ENCODE measurements around the gene DHPS.

DNA sequence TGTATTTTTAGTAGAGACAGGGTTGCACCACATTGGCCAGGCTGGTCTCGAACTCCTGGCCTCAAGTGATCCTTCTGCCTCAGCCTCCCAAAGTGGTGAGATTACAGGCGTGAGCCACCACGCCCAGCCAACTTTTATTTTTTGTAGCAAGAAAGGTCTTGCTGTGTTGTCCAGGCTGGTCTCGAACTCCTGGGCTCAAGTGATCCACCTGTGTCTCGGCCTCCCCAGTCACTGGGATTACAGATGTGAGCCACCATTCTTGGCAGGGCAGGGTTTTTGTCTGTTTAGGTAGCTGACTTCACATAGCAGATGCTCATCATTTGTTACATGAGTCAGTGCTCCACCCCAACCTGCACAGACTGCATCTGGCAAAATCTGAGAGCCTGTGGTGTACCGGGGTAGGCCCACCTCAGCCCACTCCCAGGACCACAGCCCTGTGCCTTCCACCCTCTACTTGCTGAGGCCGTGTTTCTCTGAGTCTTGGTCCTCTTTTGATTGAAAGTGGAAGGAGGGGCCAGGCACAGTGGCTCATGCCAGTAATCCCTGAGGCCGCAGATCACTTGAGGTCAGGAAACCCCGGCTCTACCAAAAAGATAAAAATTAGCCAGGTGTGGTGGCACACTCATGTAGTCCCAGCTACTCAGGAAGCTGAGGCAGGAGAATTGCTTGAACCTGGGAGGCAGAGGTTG, 46.2 kb upstream of the DHPS start:
- TF ChIP-seq POLR2A (IDR thresholded peaks at IDR 0.05) (no peak), CTCF (IDR thresholded peaks at IDR 0.05) (no peak), EP300 (IDR thresholded peaks at IDR 0.05) (no peak), POLR2AphosphoS5 (IDR thresholded peaks at IDR 0.05) (no peak)

Measured in gastroesophageal sphincter (tissue), 3 donors.